Left ventricle myocardium inferior (tissue), 1 donor: ENCODE data around the gene FITM1. TPM values are rescaled to one million over a fixed set of nuclear protein-coding genes. Genes with fewer than 3 reads are reported as not detected.
A peak's percentile ranks its signal among the peaks of the same experiment; 100 is the strongest.

Experiments used
- DNase-seq: peaks from one replicate; pipeline ENCODE4 v3.0.0-alpha.2; 2020
- H3K27ac ChIP-seq: fragments of 200-600 bp; replicated peaks from 2 replicates; pipeline ENCODE4 v1.8.0; 2021
- H3K27me3 ChIP-seq: fragments of 200-600 bp; 2 replicates; pipeline ENCODE4 v1.8.0; 2021; ENCODE audit warnings: low read depth
- H3K36me3 ChIP-seq: fragments of 200-600 bp; 2 replicates; pipeline ENCODE4 v1.8.0; 2021
- H3K4me1 ChIP-seq: fragments of 200-600 bp; 2 replicates; pipeline ENCODE4 v1.8.0; 2021
- H3K4me3 ChIP-seq: fragments of 200-600 bp; 2 replicates; pipeline ENCODE4 v1.8.0; 2021; ENCODE audit warnings: mild to moderate bottlenecking, moderate library complexity
- H3K9me3 ChIP-seq: fragments of 200-600 bp; replicated peaks from 2 replicates; pipeline ENCODE4 v1.8.0; 2021
- CTCF ChIP-seq: fragments of 200-600 bp; IDR thresholded peaks from 2 replicates; pipeline ENCODE4 v1.8.0; 2021; ENCODE audit warnings: antibody characterized with exemption, mild to moderate bottlenecking, borderline replicate concordance
- intact Hi-C: fragments of 100-400 bp; cut with micrococcal nuclease; formaldehyde crosslinking; loops from one replicate; pipeline ENCODE4 v1.11.0; 2022
- total RNA-seq: library from RNA; stranded (reverse); fragmentation: NEBNext Ultra II Directional; extraction: Animal tissue kit (Norgen Biotek cat#: 25700); gene quantifications from one replicate; pipeline ENCODE4 v1.2.1, GENCODE V29; 2021
- donor health status: DM: no; HTN: yes; CAD: no; lungs with severe emphysema.

The FITM1 gene
- total RNA-seq, 1 donor from 2014 or later: 148 TPM

DNA sequence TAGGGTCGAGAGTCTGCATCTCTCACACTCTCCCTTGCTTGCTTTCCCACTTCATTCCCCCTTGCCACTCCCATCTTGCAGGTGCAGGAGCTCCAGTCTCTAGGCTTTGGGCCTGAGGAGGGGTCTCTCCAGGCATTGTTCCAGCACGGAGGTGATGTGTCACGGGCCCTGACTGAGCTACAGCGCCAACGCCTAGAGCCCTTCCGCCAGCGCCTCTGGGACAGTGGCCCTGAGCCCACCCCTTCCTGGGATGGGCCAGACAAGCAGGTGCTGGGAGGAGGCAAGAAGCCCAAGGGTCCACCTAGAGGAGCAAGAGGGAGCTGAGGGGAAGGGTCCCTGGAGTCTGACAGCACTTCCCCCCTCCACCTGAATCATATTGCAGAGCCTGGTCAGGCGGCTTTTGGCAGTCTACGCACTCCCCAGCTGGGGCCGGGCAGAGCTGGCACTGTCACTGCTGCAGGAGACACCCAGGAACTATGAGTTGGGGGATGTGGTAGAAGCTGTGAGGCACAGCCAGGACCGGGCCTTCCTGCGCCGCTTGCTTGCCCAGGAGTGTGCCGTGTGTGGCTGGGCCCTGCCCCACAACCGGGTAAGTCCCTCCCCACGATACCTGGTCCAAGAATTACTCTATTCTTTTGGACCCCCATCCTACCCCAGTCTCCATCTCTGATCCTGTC is 21.1 kb downstream of the FITM1 start:
- H3K36me3 ChIP-seq: peaks cover 81% of the 10 kb centered on the region
- no peak overlapping the region for H3K27ac ChIP-seq
- H3K4me1 ChIP-seq: peaks cover 33% of the 10 kb centered on the region
- H3K27me3 ChIP-seq: no peaks in the 10 kb centered on the region
- H3K9me3 ChIP-seq: no peaks in the 10 kb centered on the region
- intact Hi-C loops: no loop called here
- H3K4me3 ChIP-seq: no peak overlapping the region
- DNase-seq: no peak
- no peak for TF ChIP-seq CTCF

DNA sequence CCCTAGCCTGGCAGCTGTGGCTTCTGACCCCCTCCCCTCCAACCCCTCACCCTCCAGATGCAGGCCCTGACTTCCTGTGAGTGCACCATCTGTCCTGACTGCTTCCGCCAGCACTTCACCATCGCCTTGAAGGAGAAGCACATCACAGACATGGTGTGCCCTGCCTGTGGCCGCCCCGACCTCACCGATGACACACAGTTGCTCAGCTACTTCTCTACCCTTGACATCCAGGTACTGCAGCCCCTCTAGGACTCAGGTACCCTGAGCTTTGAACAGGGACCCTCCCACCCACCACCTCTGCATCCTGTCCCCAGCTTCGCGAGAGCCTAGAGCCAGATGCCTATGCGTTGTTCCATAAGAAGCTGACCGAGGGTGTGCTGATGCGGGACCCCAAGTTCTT is 24.6 kb downstream of the FITM1 start:
- Histone ChIP-seq H3K9me3 (no peaks in the 10 kb centered on the region), H3K27ac (no peak overlapping the region), H3K27me3 (no peaks in the 10 kb centered on the region), H3K4me3 (no peak overlapping the region), H3K4me1 (peaks cover 1% of the 10 kb centered on the region), H3K36me3 (peaks cover 91% of the 10 kb centered on the region)
- intact Hi-C loops: no loop called here
- no peak for TF ChIP-seq CTCF
- DNase-seq: no peak

DNA sequence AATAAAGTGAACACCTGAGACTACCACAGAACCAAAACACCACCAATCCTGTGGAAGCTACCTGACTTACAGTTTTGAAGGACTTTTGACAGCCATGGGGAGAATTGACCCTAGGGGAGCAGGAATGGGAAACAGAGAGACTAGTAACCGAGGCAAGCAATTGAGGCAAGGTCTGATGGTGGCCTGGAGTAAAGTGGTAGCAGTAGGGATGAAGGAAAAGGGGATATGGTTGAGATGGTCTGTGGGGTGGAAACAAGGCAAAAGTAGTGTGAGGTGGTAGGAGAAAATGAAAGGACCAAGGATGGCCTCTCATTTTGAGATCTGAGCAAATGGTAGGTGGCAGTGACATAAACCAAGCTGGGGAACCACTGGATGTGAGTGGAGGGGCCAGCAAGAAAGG is 26.4 kb downstream of the FITM1 start:
- H3K27me3 ChIP-seq: no peaks in the 10 kb centered on the region
- H3K36me3 ChIP-seq: peaks cover 80% of the 10 kb centered on the region
- intact Hi-C loops: no loop called here
- TF ChIP-seq CTCF: no peak
- H3K27ac ChIP-seq: no peak overlapping the region
- no peak for DNase-seq
- H3K4me1 ChIP-seq: peaks cover 17% of the 10 kb centered on the region
- no peaks in the 10 kb centered on the region for H3K9me3 ChIP-seq
- no peak overlapping the region for H3K4me3 ChIP-seq

GRCh38 chr14:24157331-24157730 is 26.9 kb downstream of the FITM1 start:
- peaks cover 22% of the 10 kb centered on the region for H3K4me1 ChIP-seq
- DNase-seq: no peak

GRCh38 chr14:24159777-24160498 is 29.5 kb downstream of the FITM1 start:
- no peak for TF ChIP-seq CTCF
- H3K27me3 ChIP-seq: no peaks in the 10 kb centered on the region
- no peak for DNase-seq
- peaks cover 45% of the 10 kb centered on the region for H3K4me1 ChIP-seq
- H3K36me3 ChIP-seq: peaks cover 77% of the 10 kb centered on the region
- intact Hi-C loops: no loop called here
- H3K27ac ChIP-seq: peak overlapping the region; percentile 98
- H3K9me3 ChIP-seq: no peaks in the 10 kb centered on the region
- no peak overlapping the region for H3K4me3 ChIP-seq

More at GRCh38 chr14:24157331-24157730, 26.9 kb downstream of the FITM1 start:
- Histone ChIP-seq H3K36me3 (peaks cover 75% of the 10 kb centered on the region), H3K4me3 (no peak overlapping the region), H3K27me3 (no peaks in the 10 kb centered on the region), H3K9me3 (no peaks in the 10 kb centered on the region), H3K27ac (no peak overlapping the region)
- intact Hi-C loops: no loop called here
- TF ChIP-seq CTCF: no peak
